Fibroblast of the conjunctiva (primary cell): ENCODE results near the gene CLDN19.
A peak's percentile ranks its signal among the peaks of the same experiment; 100 is the strongest.

Source experiments
- DNase-seq: peaks from one replicate; pipeline ENCODE4 v3.0.0-alpha.2; 2010; ENCODE audit warnings: low read depth

The CLDN19 gene

GRCh38 chr1:42739753-42740700, at the start of gene CLDN19:
CLDN19 (minus strand) TSS chr1:42740236; CDS start chr1:42740063, 173 bp downstream.
- DNase-seq, result no peak

- no peak for DNase-seq
Observed at GRCh38 chr1:42788021-42788420, 48.0 kb upstream of the CLDN19 start.

- DNase-seq, result no peak
Observed at GRCh38 chr1:42786097-42786496, 46.1 kb upstream of the CLDN19 start.

- no peak for DNase-seq
Observed at GRCh38 chr1:42784946-42785693, 45.1 kb upstream of the CLDN19 start, which contains the start of gene TMEM269. TMEM269 (plus strand) TSS chr1:42784991; CDS start chr1:42789894, 4,903 bp downstream.

GRCh38 chr1:42784547-42784945, 44.5 kb upstream of the CLDN19 start:
- DNase-seq, result no peak

GRCh38 chr1:42783092-42783491, 43.1 kb upstream of the CLDN19 start:
- no peak for DNase-seq

- no peak for DNase-seq
Observed at GRCh38 chr1:42780176-42780575, 40.1 kb upstream of the CLDN19 start.

GRCh38 chr1:42779725-42780124, 39.7 kb upstream of the CLDN19 start:
- DNase-seq, result no peak

- DNase-seq, result peak; percentile 24
Observed at GRCh38 chr1:42777852-42778251, 37.8 kb upstream of the CLDN19 start.

- DNase-seq, result no peak
Observed at GRCh38 chr1:42776502-42776901, 36.5 kb upstream of the CLDN19 start.

- no peak for DNase-seq
Observed at GRCh38 chr1:42774928-42775526, 35.0 kb upstream of the CLDN19 start.

GRCh38 chr1:42773420-42773819, 33.4 kb upstream of the CLDN19 start:
- no peak for DNase-seq

GRCh38 chr1:42769811-42770210, 29.8 kb upstream of the CLDN19 start:
- DNase-seq, result no peak

GRCh38 chr1:42768172-42768571, 28.1 kb upstream of the CLDN19 start:
- no peak for DNase-seq

GRCh38 chr1:42767510-42768000, 27.5 kb upstream of the CLDN19 start:
- DNase-seq, result no peak

GRCh38 chr1:42766741-42767509, 26.9 kb upstream of the CLDN19 start, which contains the start of the genes C1orf50 and P3H1:
C1orf50 (plus strand) TSS chr1:42767249; CDS start chr1:42767312, 63 bp downstream.
P3H1 (minus strand) TSS chr1:42767028; CDS start chr1:42766971, 57 bp downstream.
- DNase-seq, result peak; percentile 98

- DNase-seq, result peak; percentile 70
Observed at GRCh38 chr1:42765832-42766740, 26.1 kb upstream of the CLDN19 start.

- DNase-seq, result no peak
Observed at GRCh38 chr1:42765269-42765668, 25.2 kb upstream of the CLDN19 start.

- no peak for DNase-seq
Observed at GRCh38 chr1:42762269-42762668, 22.2 kb upstream of the CLDN19 start.

- DNase-seq, result no peak
Observed at GRCh38 chr1:42761567-42761966, 21.5 kb upstream of the CLDN19 start.
